Activated CD4-positive, alpha-beta T cell treated with anti-CD3 and anti-CD28 coated beads, Interleukin-2, amount 10 ng/mL, durations not matched to agents 7 days and 5 days (primary cell): ENCODE measurements around the gene EIF2B4. TPM values are rescaled to one million over a fixed set of nuclear protein-coding genes. Genes with fewer than 3 reads are reported as not detected.

Source experiments
- CTCF ChIA-PET: fragments of 350-600 bp; sonication (Branson Sonifier 250); formaldehyde crosslinking; loops from one replicate; lab custom pipeline; 2021; ENCODE audit warnings: antibody characterized with exemption; lab: Charles Lee
- POLR2A ChIA-PET: fragments of 350-600 bp; sonication (Branson Sonifier 250); formaldehyde crosslinking; loops from one replicate; lab custom pipeline; 2021; ENCODE audit warnings: antibody characterized with exemption; lab: Charles Lee
- DNase-seq: peaks from one replicate; pipeline ENCODE4 v3.0.0-alpha.2; 2020
- H3K27ac Mint-ChIP-seq: one replicate; pipeline ENCODE4 v1.8.0; 2021; ENCODE audit warnings: mild to moderate bottlenecking, moderate library complexity, mixed read lengths
- H3K27me3 Mint-ChIP-seq: one replicate; pipeline ENCODE4 v1.8.0; 2021; ENCODE audit warnings: mixed read lengths
- H3K36me3 Mint-ChIP-seq: one replicate; pipeline ENCODE4 v1.8.0; 2021; ENCODE audit warnings: low read depth, mixed read lengths
- H3K4me1 Mint-ChIP-seq: one replicate; pipeline ENCODE4 v1.8.0; 2021; ENCODE audit warnings: mixed read lengths
- H3K4me3 Mint-ChIP-seq: one replicate; pipeline ENCODE4 v1.8.0; 2021; ENCODE audit warnings: mild to moderate bottlenecking, moderate library complexity, mixed read lengths
- H3K9me3 Mint-ChIP-seq: one replicate; pipeline ENCODE4 v1.8.0; 2021; ENCODE audit warnings: mixed read lengths
- total RNA-seq, 2 experiments: library from RNA; stranded (reverse); gene quantifications; one replicate each; pipeline ENCODE4 v1.2.3, GENCODE V29; 2021

The EIF2B4 gene
- total RNA-seq, 2 experiments from 2014 or later = 40.9 to 42.2 TPM

GRCh38 chr2:27390822-27391679, 20.9 kb upstream of the EIF2B4 start:
- Mint-ChIP-seq H3K36me3 (peaks cover 26% of the 10 kb centered on the region), H3K4me3 (peak overlapping the region; percentile 28), H3K9me3 (no peaks in the 10 kb centered on the region), H3K27me3 (no peaks in the 10 kb centered on the region), H3K4me1 (peaks cover 35% of the 10 kb centered on the region), H3K27ac (peak overlapping the region; percentile 90)
- POLR2A ChIA-PET = no interaction called here
- CTCF ChIA-PET = interaction anchor here (0.6 to 1.5 kb wide), 2 partner anchors 16 to 316 kb away, joined by 3 read pairs; no protein-coding TSS in a partner anchor
- no peak for DNase-seq

- Mint-ChIP-seq H3K27ac (peak overlapping the region; percentile 93), H3K4me1 (peaks cover 32% of the 10 kb centered on the region), H3K4me3 (peak overlapping the region; percentile 90), H3K9me3 (no peaks in the 10 kb centered on the region), H3K27me3 (no peaks in the 10 kb centered on the region), H3K36me3 (peaks cover 57% of the 10 kb centered on the region)
- POLR2A ChIA-PET = no interaction called here
- CTCF ChIA-PET = interaction anchor here (1.1 to 1.8 kb wide), 4 partner anchors 12 to 302 kb away, joined by 3 to 7 read pairs (median 4); no protein-coding TSS in a partner anchor
- DNase-seq = no peak
These were observed 11.5 kb upstream of the EIF2B4 start for GRCh38 chr2:27381577-27382181.

GRCh38 chr2:27380626-27381545, 10.7 kb upstream of the EIF2B4 start, which contains the start of gene ZNF513:
ZNF513 (minus strand) TSS chr2:27380734; CDS start chr2:27380526, 208 bp downstream.
- H3K27ac Mint-ChIP-seq = peak within 1 kb of the TSS; percentile 96
- H3K9me3 Mint-ChIP-seq = no peaks in the 10 kb centered on the region
- ChIA-PET POLR2A (no interaction called here), CTCF (interaction anchor here (0.8 to 1.8 kb wide), 6 partner anchors 13 to 303 kb away, joined by 3 to 7 read pairs (median 4); partner anchors contain the start of gene MPV17)
- peak; percentile 92 for DNase-seq
- no peaks in the 10 kb centered on the region for H3K27me3 Mint-ChIP-seq
- peaks cover 62% of the 10 kb centered on the region for H3K36me3 Mint-ChIP-seq
- peak within 1 kb of the TSS; percentile 90 for H3K4me3 Mint-ChIP-seq
- H3K4me1 Mint-ChIP-seq = peaks cover 31% of the 10 kb centered on the region

- Mint-ChIP-seq H3K4me1 (peaks cover 30% of the 10 kb centered on the region), H3K27me3 (no peaks in the 10 kb centered on the region), H3K4me3 (peak overlapping the region; percentile 90), H3K9me3 (no peaks in the 10 kb centered on the region), H3K36me3 (peaks cover 61% of the 10 kb centered on the region), H3K27ac (peak overlapping the region; percentile 96)
- ChIA-PET POLR2A (interaction anchor here (0.6 kb wide), 1 partner anchor 9 kb away, joined by 4 read pairs; the partner anchor contains the start of gene SNX17), CTCF (interaction anchor here (0.8 to 1.8 kb wide), 6 partner anchors 9 to 304 kb away, joined by 3 to 7 read pairs (median 4); partner anchors contain the start of genes EIF2B4 and MPV17)
- peak; percentile 73 for DNase-seq
These were observed 9.9 kb upstream of the EIF2B4 start for GRCh38 chr2:27379836-27380625.

GRCh38 chr2:27379383-27379835, 9.3 kb upstream of the EIF2B4 start:
- Mint-ChIP-seq H3K27ac (peak overlapping the region; percentile 96), H3K4me1 (peaks cover 30% of the 10 kb centered on the region), H3K9me3 (no peaks in the 10 kb centered on the region), H3K27me3 (no peaks in the 10 kb centered on the region), H3K36me3 (peaks cover 63% of the 10 kb centered on the region), H3K4me3 (peak overlapping the region; percentile 90)
- CTCF ChIA-PET = interaction anchor here (1.0 to 1.5 kb wide), 3 partner anchors 8 to 10 kb away, joined by 3 to 6 read pairs (median 5); partner anchors contain the start of gene EIF2B4
- POLR2A ChIA-PET = no interaction called here
- no peak for DNase-seq

GRCh38 chr2:27378809-27379290, 8.7 kb upstream of the EIF2B4 start:
- Mint-ChIP-seq H3K27me3 (no peaks in the 10 kb centered on the region), H3K27ac (peak overlapping the region; percentile 96), H3K4me1 (peaks cover 31% of the 10 kb centered on the region), H3K4me3 (peak overlapping the region; percentile 90), H3K36me3 (peaks cover 60% of the 10 kb centered on the region), H3K9me3 (no peaks in the 10 kb centered on the region)
- no peak for DNase-seq
- POLR2A ChIA-PET = no interaction called here
- CTCF ChIA-PET = interaction anchor here (1.0 to 1.5 kb wide), 3 partner anchors 8 to 11 kb away, joined by 3 to 6 read pairs (median 5); partner anchors contain the start of gene EIF2B4

- H3K9me3 Mint-ChIP-seq = no peaks in the 10 kb centered on the region
- POLR2A ChIA-PET = no interaction called here
- H3K4me3 Mint-ChIP-seq = no peak overlapping the region
- peaks cover 34% of the 10 kb centered on the region for H3K4me1 Mint-ChIP-seq
- no peak for DNase-seq
- H3K27ac Mint-ChIP-seq = peak overlapping the region; percentile 62
- H3K36me3 Mint-ChIP-seq = peaks cover 60% of the 10 kb centered on the region
- no peaks in the 10 kb centered on the region for H3K27me3 Mint-ChIP-seq
- CTCF ChIA-PET = interaction anchor here (1.0 kb wide), 2 partner anchors 12 to 31 kb away, joined by 3 read pairs; partner anchors contain the start of gene PPM1G
These were observed 8.1 kb upstream of the EIF2B4 start for GRCh38 chr2:27378096-27378808.

GRCh38 chr2:27377618-27378095, 7.5 kb upstream of the EIF2B4 start:
- POLR2A ChIA-PET = no interaction called here
- Mint-ChIP-seq H3K27ac (no peak overlapping the region), H3K36me3 (peaks cover 62% of the 10 kb centered on the region), H3K27me3 (no peaks in the 10 kb centered on the region), H3K4me1 (peaks cover 40% of the 10 kb centered on the region), H3K4me3 (no peak overlapping the region), H3K9me3 (no peaks in the 10 kb centered on the region)
- DNase-seq = no peak
- CTCF ChIA-PET = interaction anchor here (1.0 kb wide), 1 partner anchor 32 kb away, joined by 3 read pairs; the partner anchor contains the start of gene PPM1G

- Mint-ChIP-seq H3K27me3 (no peaks in the 10 kb centered on the region), H3K9me3 (no peaks in the 10 kb centered on the region), H3K27ac (peak overlapping the region; percentile 69), H3K4me1 (peaks cover 43% of the 10 kb centered on the region), H3K36me3 (peaks cover 61% of the 10 kb centered on the region), H3K4me3 (no peak overlapping the region)
- no peak for DNase-seq
- ChIA-PET POLR2A (no interaction called here), CTCF (interaction anchor here (0.6 to 1.0 kb wide), 2 partner anchors 32 to 33 kb away, joined by 3 read pairs; partner anchors contain the start of gene PPM1G)
These were observed 6.9 kb upstream of the EIF2B4 start for GRCh38 chr2:27376866-27377617.
